ENCODE results near the gene STAG2.

The STAG2 gene

GRCh38 chrX:123976706-123977316 is 15.3 kb downstream of the STAG2 start:
- DNase-seq, result peak; percentile 17

- no peak for DNase-seq
These were observed 21.7 kb downstream of the STAG2 start for GRCh38 chrX:123983240-123983639.

GRCh38 chrX:123986377-123986776 is 24.9 kb downstream of the STAG2 start:
- no peak for DNase-seq

GRCh38 chrX:123988423-123989111 is 27.1 kb downstream of the STAG2 start:
- no peak for DNase-seq

GRCh38 chrX:123989235-123989634 is 27.7 kb downstream of the STAG2 start:
- no peak for DNase-seq

- DNase-seq, result no peak
These were observed 28.7 kb downstream of the STAG2 start for GRCh38 chrX:123990169-123990568.

- no peak for DNase-seq
These were observed 29.1 kb downstream of the STAG2 start for GRCh38 chrX:123990602-123991001.

GRCh38 chrX:123993326-123993725 is 31.8 kb downstream of the STAG2 start:
- no peak for DNase-seq

- DNase-seq, result no peak
These were observed 32.6 kb downstream of the STAG2 start for GRCh38 chrX:123993904-123994635.

- DNase-seq, result no peak
These were observed 33.2 kb downstream of the STAG2 start for GRCh38 chrX:123994730-123995129.

GRCh38 chrX:124001581-124001980 is 40.1 kb downstream of the STAG2 start:
- DNase-seq, result no peak

GRCh38 chrX:124005228-124005627 is 43.7 kb downstream of the STAG2 start:
- no peak for DNase-seq

- no peak for DNase-seq
These were observed 48.7 kb downstream of the STAG2 start for GRCh38 chrX:124010157-124010556.

GRCh38 chrX:124010566-124010965 is 49.1 kb downstream of the STAG2 start:
- no peak for DNase-seq

GRCh38 chrX:124015721-124016120 is 54.2 kb downstream of the STAG2 start:
- no peak for DNase-seq

GRCh38 chrX:124016825-124017224 is 55.3 kb downstream of the STAG2 start:
- no peak for DNase-seq

GRCh38 chrX:124018023-124018422 is 56.5 kb downstream of the STAG2 start:
- no peak for DNase-seq

- no peak for DNase-seq
These were observed 62.3 kb downstream of the STAG2 start for GRCh38 chrX:124023838-124024238.

GRCh38 chrX:124026529-124026928 is 65.0 kb downstream of the STAG2 start:
- DNase-seq, result no peak

GRCh38 chrX:124028182-124028581 is 66.7 kb downstream of the STAG2 start:
- no peak for DNase-seq

- no peak for DNase-seq
These were observed 69.0 kb downstream of the STAG2 start for GRCh38 chrX:124030520-124030919.

- DNase-seq, result no peak
These were observed 72.3 kb downstream of the STAG2 start for GRCh38 chrX:124033821-124034220.

- DNase-seq, result no peak
These were observed 74.2 kb downstream of the STAG2 start for GRCh38 chrX:124035657-124036056.

- DNase-seq, result no peak
These were observed 80.5 kb downstream of the STAG2 start for GRCh38 chrX:124042042-124042441.
